ENCODE results near the gene MALRD1. TPM values are rescaled to one million over a fixed set of nuclear protein-coding genes. Genes with fewer than 3 reads are reported as not detected.
"Not testable (repeated sequence)": the region's sequence is repeated elsewhere in the genome, so short reads cannot be mapped to it uniquely, and the experiment has no call there.

The MALRD1 gene
- total RNA-seq, 1 donor from 2014 or later: 0.45 TPM

DNA sequence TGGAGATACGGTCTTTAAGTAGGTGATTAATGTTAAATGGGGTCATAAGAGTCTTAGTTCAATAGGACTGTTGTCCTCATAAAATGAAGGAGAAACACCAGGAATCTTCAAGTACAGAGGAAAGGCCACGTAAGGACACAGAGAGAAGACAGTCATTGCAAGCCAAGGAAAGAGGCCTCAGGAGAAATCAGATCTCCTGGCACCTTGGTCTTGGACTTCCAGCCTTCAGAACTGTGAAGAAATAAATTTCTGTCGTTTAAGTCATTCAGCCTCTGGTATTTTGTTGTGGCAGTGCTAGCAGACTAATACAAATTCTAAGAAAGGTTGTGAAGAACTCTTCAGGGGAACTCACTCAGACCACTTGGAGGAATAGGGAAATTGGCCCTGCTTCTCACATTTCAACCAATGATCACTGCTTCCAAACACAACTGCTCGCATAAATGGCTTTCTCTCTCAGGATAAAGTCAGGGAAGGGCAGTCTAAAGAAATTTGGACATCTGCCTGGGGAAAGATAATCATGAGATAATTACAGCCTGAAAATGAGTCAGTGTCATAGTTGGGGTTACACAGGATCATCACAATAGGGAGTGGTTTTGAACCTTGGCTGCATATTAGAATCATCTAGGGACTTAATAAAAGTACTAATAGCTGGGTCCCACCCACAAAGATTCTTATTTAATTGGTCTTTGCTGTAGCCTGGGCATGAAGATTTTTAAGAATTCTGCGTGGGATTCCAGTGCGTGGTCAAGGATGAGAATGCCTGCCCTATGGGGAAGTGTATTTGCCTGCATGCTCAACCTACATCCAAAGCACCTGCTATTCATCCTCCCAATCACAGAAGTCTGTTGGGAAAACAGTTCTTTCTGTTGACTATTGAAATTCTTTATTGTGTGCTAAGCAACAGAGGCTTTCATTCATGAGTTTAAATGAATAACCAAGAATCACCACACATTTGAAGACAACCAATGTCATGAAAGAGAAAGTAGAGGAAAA lies 457.0 kb downstream of the MALRD1 start:
- FAIRE-seq (no peak), DNase-seq (ENCODE audit: low read depth) (no peak)
- Mint-ChIP-seq H3K4me3 (ENCODE audit: unreplicated experiment) (no peak overlapping the region), H3K4me1 (ENCODE audit: low read depth, unreplicated experiment) (no peaks in the 10 kb centered on the region), H3K36me3 (ENCODE audit: low read depth, unreplicated experiment) (no peaks in the 10 kb centered on the region), H3K27me3 (ENCODE audit: low read depth, unreplicated experiment) (no peaks in the 10 kb centered on the region), H3K27ac (ENCODE audit: unreplicated experiment) (no peak overlapping the region), H3K9me3 (ENCODE audit: unreplicated experiment) (no peaks in the 10 kb centered on the region)
- no peaks in the 10 kb centered on the region for H3K79me2 ChIP-seq (ENCODE audit: insufficient read depth, low read length)
- no peak overlapping the region for H2AFZ ChIP-seq (ENCODE audit: low read depth, low read length)
- peaks cover 6% of the 10 kb centered on the region for H3K9me3 ChIP-seq (ENCODE audit: insufficient read depth, low read depth, low read length)
- no peaks in the 10 kb centered on the region for H3K27me3 ChIP-seq (ENCODE audit: insufficient read depth, low read length)
- no peak overlapping the region for H3K4me2 ChIP-seq (ENCODE audit: low read length)
- no peak overlapping the region for H3K9ac ChIP-seq (ENCODE audit: low read length)
- no peak overlapping the region for H3K4me3 ChIP-seq (ENCODE audit: insufficient read depth, low read depth, low read length)
- H4K20me1 ChIP-seq (ENCODE audit: insufficient read depth, low read length): no peaks in the 10 kb centered on the region
- H3K27ac ChIP-seq (ENCODE audit: low read depth, low read length): no peak overlapping the region
- no peaks in the 10 kb centered on the region for H3K4me1 ChIP-seq (ENCODE audit: insufficient read depth, low read length)
- H3K36me3 ChIP-seq (ENCODE audit: insufficient read depth, low read length): no peaks in the 10 kb centered on the region
- no peak for TF ChIP-seq EZH2 (IDR thresholded peaks at IDR 0.05; ENCODE audit: insufficient read depth, low read length)
- TF ChIP-seq, protein P1, sequence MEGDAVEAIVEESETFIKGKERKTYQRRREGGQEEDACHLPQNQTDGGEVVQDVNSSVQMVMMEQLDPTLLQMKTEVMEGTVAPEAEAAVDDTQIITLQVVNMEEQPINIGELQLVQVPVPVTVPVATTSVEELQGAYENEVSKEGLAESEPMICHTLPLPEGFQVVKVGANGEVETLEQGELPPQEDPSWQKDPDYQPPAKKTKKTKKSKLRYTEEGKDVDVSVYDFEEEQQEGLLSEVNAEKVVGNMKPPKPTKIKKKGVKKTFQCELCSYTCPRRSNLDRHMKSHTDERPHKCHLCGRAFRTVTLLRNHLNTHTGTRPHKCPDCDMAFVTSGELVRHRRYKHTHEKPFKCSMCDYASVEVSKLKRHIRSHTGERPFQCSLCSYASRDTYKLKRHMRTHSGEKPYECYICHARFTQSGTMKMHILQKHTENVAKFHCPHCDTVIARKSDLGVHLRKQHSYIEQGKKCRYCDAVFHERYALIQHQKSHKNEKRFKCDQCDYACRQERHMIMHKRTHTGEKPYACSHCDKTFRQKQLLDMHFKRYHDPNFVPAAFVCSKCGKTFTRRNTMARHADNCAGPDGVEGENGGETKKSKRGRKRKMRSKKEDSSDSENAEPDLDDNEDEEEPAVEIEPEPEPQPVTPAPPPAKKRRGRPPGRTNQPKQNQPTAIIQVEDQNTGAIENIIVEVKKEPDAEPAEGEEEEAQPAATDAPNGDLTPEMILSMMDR (IDR thresholded peaks at IDR 0.05; ENCODE audit: insufficient read depth, low read depth, low read length): no peak

DNA sequence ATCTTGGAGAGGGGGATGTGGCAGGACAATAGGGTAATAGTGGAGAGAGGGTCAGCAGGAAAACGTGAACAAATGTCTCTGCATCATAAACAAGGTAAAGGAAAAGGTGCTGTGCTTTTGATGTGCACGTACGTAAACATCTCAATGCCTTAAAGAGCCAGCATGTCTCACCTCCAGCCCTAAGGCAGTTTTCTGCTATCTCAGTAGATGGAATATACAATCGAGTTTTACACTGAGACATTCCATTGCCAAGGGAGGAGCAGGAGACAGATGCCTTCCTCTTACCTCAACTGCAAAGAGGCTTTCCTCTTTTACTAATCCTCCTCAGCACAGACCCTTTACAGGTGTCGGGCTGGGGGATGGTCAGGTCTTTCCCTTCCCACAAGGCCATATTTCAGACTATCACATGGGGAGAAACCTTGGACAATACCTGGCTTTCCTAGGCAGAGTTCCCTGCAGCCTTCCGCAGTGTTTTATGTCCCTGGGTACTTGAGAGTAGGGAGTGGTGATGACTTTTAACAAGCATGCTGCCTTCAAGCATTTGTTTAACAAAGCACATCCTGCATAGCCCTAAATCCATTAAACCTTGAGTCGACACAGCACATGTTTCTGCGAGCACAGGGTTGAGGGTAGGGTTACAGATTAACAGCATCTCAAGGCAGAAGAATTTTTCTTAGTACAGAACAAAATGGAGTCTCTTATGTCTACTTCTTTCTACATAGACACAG lies 461.6 kb downstream of the MALRD1 start:
- not testable (repeated sequence) for H3K79me2 ChIP-seq (ENCODE audit: insufficient read depth, low read length); H3K36me3 Mint-ChIP-seq (ENCODE audit: low read depth, unreplicated experiment); H3K27me3 Mint-ChIP-seq (ENCODE audit: low read depth, unreplicated experiment); H3K4me1 Mint-ChIP-seq (ENCODE audit: low read depth, unreplicated experiment); H2AFZ ChIP-seq (ENCODE audit: low read depth, low read length); H3K4me1 ChIP-seq (ENCODE audit: insufficient read depth, low read length); H3K9ac ChIP-seq (ENCODE audit: low read length); H3K9me3 Mint-ChIP-seq (ENCODE audit: unreplicated experiment); H3K4me3 ChIP-seq (ENCODE audit: insufficient read depth, low read depth, low read length); DNase-seq (ENCODE audit: low read depth); H3K27ac ChIP-seq (ENCODE audit: low read depth, low read length); FAIRE-seq; H3K9me3 ChIP-seq (ENCODE audit: insufficient read depth, low read depth, low read length); H3K27ac Mint-ChIP-seq (ENCODE audit: unreplicated experiment); H3K27me3 ChIP-seq (ENCODE audit: insufficient read depth, low read length); H3K4me3 Mint-ChIP-seq (ENCODE audit: unreplicated experiment); H3K4me2 ChIP-seq (ENCODE audit: low read length); H3K36me3 ChIP-seq (ENCODE audit: insufficient read depth, low read length); H4K20me1 ChIP-seq (ENCODE audit: insufficient read depth, low read length)

DNA sequence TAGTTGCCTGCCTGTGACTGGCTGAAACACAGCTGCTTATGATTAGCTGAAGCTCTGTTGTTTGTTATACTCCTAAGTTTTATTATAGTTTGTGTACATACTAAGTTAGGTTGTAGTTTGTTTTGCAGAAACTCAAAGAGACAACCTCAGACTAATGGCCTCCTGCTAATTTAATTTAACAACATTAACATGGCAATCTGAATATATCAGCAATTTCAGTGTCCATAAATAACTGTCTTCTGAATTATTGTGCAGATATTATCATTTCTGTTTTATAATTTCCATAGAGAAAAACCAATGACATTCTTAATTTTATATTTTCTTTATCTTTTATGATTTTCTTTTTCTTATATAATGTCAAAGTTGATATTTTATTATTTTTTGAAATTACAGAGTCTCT lies 469.5 kb downstream of the MALRD1 start:
- H3K4me3 ChIP-seq (ENCODE audit: insufficient read depth, low read depth, low read length): no peak overlapping the region
- H3K27ac Mint-ChIP-seq (ENCODE audit: unreplicated experiment): no peak overlapping the region
- no peaks in the 10 kb centered on the region for H3K9me3 ChIP-seq (ENCODE audit: insufficient read depth, low read depth, low read length)
- no peak for FAIRE-seq
- H3K36me3 ChIP-seq (ENCODE audit: insufficient read depth, low read length): no peaks in the 10 kb centered on the region
- no peaks in the 10 kb centered on the region for H3K36me3 Mint-ChIP-seq (ENCODE audit: low read depth, unreplicated experiment)
- H3K4me2 ChIP-seq (ENCODE audit: low read length): no peak overlapping the region
- no peaks in the 10 kb centered on the region for H3K4me1 ChIP-seq (ENCODE audit: insufficient read depth, low read length)
- H3K27me3 Mint-ChIP-seq (ENCODE audit: low read depth, unreplicated experiment): no peaks in the 10 kb centered on the region
- no peaks in the 10 kb centered on the region for H3K79me2 ChIP-seq (ENCODE audit: insufficient read depth, low read length)
- no peak overlapping the region for H2AFZ ChIP-seq (ENCODE audit: low read depth, low read length)
- no peaks in the 10 kb centered on the region for H3K4me1 Mint-ChIP-seq (ENCODE audit: low read depth, unreplicated experiment)
- no peaks in the 10 kb centered on the region for H3K27me3 ChIP-seq (ENCODE audit: insufficient read depth, low read length)
- no peak overlapping the region for H3K27ac ChIP-seq (ENCODE audit: low read depth, low read length)
- no peak overlapping the region for H3K4me3 Mint-ChIP-seq (ENCODE audit: unreplicated experiment)
- no peak overlapping the region for H3K9ac ChIP-seq (ENCODE audit: low read length)
- DNase-seq (ENCODE audit: low read depth): no peak
- no peaks in the 10 kb centered on the region for H3K9me3 Mint-ChIP-seq (ENCODE audit: unreplicated experiment)
- no peak for TF ChIP-seq EZH2 (IDR thresholded peaks at IDR 0.05; ENCODE audit: insufficient read depth, low read length)
- TF ChIP-seq, protein P1 (IDR thresholded peaks at IDR 0.05; ENCODE audit: insufficient read depth, low read depth, low read length): no peak
- H4K20me1 ChIP-seq (ENCODE audit: insufficient read depth, low read length): no peaks in the 10 kb centered on the region
